Lower lobe of right lung (tissue), 2 donors: ENCODE results near the gene TANGO6. TPM values are rescaled to one million over a fixed set of nuclear protein-coding genes. Genes with fewer than 3 reads are reported as not detected.

ENCODE experiments used
- ATAC-seq, 2 donors: fragments of 200-7000 bp; cut with Tn5 transposase; one replicate each; pipeline ENCODE4 v1.9.1; 2020 to 2022; ENCODE audit warnings: mild to moderate bottlenecking in 2 of 2, moderate library complexity in 2 of 2
- DNase-seq: peaks from one replicate; pipeline ENCODE4 v3.0.0-alpha.2; 2020
- H3K27ac ChIP-seq: fragments of 200-600 bp; one replicate; pipeline ENCODE4 v1.8.0; 2022
- H3K27me3 ChIP-seq: fragments of 200-600 bp; one replicate; pipeline ENCODE4 v1.8.0; 2022; ENCODE audit warnings: low read depth
- H3K36me3 ChIP-seq: fragments of 200-600 bp; one replicate; pipeline ENCODE4 v1.8.0; 2022; ENCODE audit warnings: mild to moderate bottlenecking
- H3K4me1 ChIP-seq: fragments of 200-600 bp; one replicate; pipeline ENCODE4 v1.8.0; 2022
- H3K4me3 ChIP-seq: fragments of 200-600 bp; one replicate; pipeline ENCODE4 v1.8.0; 2022; ENCODE audit warnings: mild to moderate bottlenecking
- H3K9me3 ChIP-seq: fragments of 200-600 bp; one replicate; pipeline ENCODE4 v1.8.0; 2022
- intact Hi-C: fragments of 100-400 bp; cut with DNase I; formaldehyde crosslinking; loops from one replicate; pipeline ENCODE4 v1.11.0; 2022
- total RNA-seq: library from RNA; stranded (reverse); fragmentation: NEBNext Ultra II Directional; extraction: Animal tissue kit (Norgen Biotek cat#: 25700); gene quantifications from one replicate; pipeline ENCODE4 v1.2.1, GENCODE V29; 2021
- TF ChIP-seq, protein P1 (sequence below): fragments of 200-600 bp; IDR thresholded peaks from one replicate; pipeline ENCODE4 v1.8.0; 2022; ENCODE audit warnings: antibody characterized with exemption, mild to moderate bottlenecking
- donor health status: DM: no; HTN: yes; CAD: no; lungs with severe emphysema.

TANGO6 gene
- total RNA-seq, 1 donor from 2014 or later: 20.4 TPM

DNA sequence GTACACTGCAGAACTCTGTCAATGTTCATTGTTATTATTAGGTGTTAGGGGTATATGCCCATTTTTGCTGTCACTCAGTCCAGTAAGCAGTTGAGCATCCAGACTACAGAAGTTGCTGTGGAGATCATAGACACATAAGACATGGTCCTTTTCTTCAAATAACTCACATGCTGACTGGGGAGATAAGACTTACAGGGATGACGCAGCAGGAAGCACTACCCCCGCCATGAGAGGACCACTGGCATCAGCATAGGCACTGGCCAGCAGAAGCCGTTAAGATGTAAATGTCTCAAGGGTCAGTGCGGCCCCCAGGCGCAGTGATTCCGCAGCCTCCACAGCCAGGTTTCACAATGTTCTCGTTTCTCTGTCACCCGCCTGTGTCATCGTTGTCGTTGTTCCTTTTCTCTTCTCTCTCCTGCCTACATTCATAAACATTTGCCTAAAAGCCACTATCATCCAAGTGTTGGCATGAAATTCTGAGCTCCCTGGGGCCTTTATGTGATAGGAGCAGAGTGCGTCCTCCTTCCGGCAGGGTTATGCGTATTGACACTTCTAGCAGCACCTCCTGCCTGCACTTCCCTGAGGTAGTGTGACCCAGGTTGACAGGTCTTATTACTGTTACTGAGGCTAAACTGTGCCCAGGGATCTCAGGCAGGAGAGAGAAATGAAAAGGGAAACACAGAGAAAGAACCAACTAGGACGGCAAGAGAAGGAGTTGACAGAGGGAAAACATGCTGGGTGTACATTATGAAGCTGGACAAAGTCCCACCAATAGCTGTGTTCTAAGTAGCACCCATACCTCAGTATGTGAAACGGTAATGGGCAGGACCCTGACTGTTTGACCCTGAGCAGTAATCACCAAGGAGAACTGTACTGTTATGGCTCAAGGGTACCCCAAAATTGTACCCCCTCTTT lies 17.9 kb downstream of the TANGO6 start:
- no peak overlapping the region for H3K27ac ChIP-seq
- H3K36me3 ChIP-seq: peaks cover 40% of the 10 kb centered on the region
- no peak overlapping the region for H3K4me3 ChIP-seq
- H3K9me3 ChIP-seq: no peaks in the 10 kb centered on the region
- TF ChIP-seq, protein P1, sequence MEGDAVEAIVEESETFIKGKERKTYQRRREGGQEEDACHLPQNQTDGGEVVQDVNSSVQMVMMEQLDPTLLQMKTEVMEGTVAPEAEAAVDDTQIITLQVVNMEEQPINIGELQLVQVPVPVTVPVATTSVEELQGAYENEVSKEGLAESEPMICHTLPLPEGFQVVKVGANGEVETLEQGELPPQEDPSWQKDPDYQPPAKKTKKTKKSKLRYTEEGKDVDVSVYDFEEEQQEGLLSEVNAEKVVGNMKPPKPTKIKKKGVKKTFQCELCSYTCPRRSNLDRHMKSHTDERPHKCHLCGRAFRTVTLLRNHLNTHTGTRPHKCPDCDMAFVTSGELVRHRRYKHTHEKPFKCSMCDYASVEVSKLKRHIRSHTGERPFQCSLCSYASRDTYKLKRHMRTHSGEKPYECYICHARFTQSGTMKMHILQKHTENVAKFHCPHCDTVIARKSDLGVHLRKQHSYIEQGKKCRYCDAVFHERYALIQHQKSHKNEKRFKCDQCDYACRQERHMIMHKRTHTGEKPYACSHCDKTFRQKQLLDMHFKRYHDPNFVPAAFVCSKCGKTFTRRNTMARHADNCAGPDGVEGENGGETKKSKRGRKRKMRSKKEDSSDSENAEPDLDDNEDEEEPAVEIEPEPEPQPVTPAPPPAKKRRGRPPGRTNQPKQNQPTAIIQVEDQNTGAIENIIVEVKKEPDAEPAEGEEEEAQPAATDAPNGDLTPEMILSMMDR: no peak
- no peaks in the 10 kb centered on the region for H3K4me1 ChIP-seq
- ATAC-seq (no peak), DNase-seq (no peak)
- H3K27me3 ChIP-seq: no peaks in the 10 kb centered on the region
- intact Hi-C loops: no loop called here

DNA sequence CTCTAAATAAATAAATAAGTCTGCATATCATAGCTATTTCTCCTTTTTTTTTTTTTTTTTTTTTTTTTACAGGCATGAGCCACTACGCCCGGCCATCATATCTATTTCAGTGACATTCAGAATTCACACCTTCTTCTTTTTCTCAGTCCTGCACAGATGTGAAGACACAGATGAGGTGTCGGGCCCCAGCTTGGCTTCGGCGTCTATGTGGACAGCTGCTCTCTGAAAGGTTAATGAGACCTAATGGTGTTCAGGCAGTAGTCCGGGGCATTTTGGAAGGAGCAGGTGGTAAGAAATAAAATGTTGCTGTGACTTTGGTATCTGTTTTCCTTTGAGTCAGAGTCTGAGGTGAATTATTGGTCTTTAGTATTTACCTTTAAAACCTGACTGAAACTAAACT lies 23.6 kb downstream of the TANGO6 start:
- no peak overlapping the region for H3K27ac ChIP-seq
- no peaks in the 10 kb centered on the region for H3K4me1 ChIP-seq
- TF ChIP-seq, protein P1: no peak
- ATAC-seq (no peak), DNase-seq (no peak)
- H3K4me3 ChIP-seq: no peak overlapping the region
- H3K9me3 ChIP-seq: no peaks in the 10 kb centered on the region
- H3K36me3 ChIP-seq: peaks cover 32% of the 10 kb centered on the region
- H3K27me3 ChIP-seq: no peaks in the 10 kb centered on the region
- intact Hi-C loops: no loop called here

DNA sequence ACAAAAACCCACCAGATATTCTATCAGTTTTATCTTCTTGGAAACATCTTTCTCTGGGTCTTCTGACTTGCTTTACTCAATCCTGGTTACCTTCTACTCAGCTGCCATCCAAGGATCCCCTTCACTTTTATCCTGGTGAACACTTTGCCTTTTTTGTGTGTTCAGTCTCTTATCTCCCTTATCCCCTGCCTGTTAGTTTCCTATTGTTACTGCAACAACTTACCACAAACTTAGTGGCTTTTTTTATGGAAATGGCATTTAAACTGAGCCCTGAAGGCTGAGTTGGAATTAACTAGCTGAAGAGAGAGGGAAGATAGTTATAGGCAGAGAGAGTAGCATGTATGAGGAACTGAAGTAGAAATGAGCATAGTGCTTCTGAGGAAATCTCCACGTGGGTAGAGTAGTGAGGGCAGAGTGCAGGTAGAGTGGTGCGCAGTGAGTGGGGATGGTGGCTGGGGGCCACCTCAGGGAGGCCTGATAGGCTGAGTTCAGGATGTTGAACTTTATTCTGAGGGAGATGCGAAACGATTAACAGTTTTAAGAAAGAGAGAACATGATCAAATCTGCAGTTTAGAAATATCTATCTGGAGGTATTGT lies 26.3 kb downstream of the TANGO6 start:
- intact Hi-C loops: no loop called here
- ATAC-seq: no peak
- H3K9me3 ChIP-seq: no peaks in the 10 kb centered on the region
- DNase-seq: no peak
- no peaks in the 10 kb centered on the region for H3K27me3 ChIP-seq
- TF ChIP-seq, protein P1: no peak
- H3K36me3 ChIP-seq: peaks cover 21% of the 10 kb centered on the region
- no peak overlapping the region for H3K27ac ChIP-seq
- no peak overlapping the region for H3K4me3 ChIP-seq
- H3K4me1 ChIP-seq: no peaks in the 10 kb centered on the region

DNA sequence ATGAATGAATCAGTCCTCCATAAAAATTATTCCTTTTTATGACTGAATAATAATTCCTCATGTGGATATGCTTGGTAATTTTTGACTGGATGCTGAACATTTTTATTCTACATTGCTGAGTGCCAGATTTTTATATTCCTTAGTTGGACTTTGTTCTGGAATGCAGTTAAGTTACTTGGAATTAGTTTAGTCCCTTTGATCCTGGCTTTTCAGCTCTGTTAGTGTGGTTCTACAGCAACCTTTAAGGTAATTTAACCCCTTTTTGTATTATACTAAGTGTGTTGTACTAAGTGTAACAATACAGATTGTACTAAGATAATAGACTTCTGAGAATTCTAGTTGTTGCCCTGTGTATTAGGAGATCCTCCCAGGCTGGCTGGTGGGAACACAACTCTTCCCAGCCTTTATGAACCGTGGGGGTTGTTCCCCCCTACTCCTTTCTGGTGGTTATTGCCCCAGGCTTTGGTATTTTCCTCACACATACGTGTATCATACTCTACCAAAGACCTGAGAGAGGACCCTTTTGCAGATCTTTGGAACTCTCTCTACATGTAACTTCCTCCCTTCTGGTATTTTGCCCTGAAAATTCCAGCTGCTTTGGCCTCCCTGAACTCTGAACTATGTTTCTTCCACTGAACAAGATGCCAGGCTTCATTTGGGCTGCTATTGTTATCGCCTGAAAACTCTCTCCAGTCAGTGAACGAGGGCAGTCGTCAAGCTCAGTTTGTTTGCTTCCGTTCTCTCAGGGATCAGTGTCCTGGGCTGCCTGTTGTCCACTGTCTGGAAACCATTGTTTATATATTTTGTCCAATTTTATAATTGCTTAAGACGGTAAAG lies 30.5 kb downstream of the TANGO6 start:
- H3K36me3 ChIP-seq: peaks cover 45% of the 10 kb centered on the region
- H3K27ac ChIP-seq: no peak overlapping the region
- intact Hi-C loops: no loop called here
- H3K27me3 ChIP-seq: no peaks in the 10 kb centered on the region
- H3K4me3 ChIP-seq: no peak overlapping the region
- DNase-seq (no peak), ATAC-seq (no peak)
- H3K4me1 ChIP-seq: no peaks in the 10 kb centered on the region
- H3K9me3 ChIP-seq: no peaks in the 10 kb centered on the region
- TF ChIP-seq, protein P1: no peak

DNA sequence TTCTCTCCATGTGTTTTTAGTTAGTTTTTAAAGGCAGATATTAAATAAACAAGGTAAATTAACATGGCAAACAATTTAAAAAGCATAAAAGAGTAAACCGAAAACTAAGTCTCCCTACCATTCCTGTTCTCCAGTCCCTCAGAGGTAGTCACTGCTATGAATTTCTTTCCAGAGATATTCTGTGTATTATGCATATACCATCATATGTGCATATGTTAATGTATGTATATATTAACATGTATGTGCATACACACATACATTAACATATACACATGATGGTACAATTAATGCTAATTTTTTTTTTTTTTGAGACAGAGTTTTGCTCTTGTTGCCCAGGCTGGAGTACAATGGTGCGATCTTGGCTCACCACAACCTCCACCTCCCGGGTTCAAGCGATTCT lies 32.5 kb downstream of the TANGO6 start:
- intact Hi-C loops: no loop called here
- peaks cover 53% of the 10 kb centered on the region for H3K36me3 ChIP-seq
- H3K27me3 ChIP-seq: no peaks in the 10 kb centered on the region
- H3K4me1 ChIP-seq: no peaks in the 10 kb centered on the region
- DNase-seq: no peak
- no peak overlapping the region for H3K27ac ChIP-seq
- no peak for ATAC-seq
- no peaks in the 10 kb centered on the region for H3K9me3 ChIP-seq
- no peak overlapping the region for H3K4me3 ChIP-seq
- TF ChIP-seq, protein P1: no peak
